ENCODE results near the gene CBR3. TPM values are rescaled to one million over a fixed set of nuclear protein-coding genes. Genes with fewer than 3 reads are reported as not detected.

Gene CBR3
- total RNA-seq, 1 experiment from 2014 or later = 20.1 TPM

- TF ChIP-seq EZH2 (IDR thresholded peaks at IDR 0.05; ENCODE audit: low read depth) (no peak), CTCF (conservative IDR thresholded peaks at IDR 0.05) (no peak)
- BruUV-seq (replicated peaks) = no TSS peak
- DNase-seq = no peak
- Histone ChIP-seq H3K4me1 (replicated peaks; ENCODE audit: insufficient read depth) (no peaks in the 10 kb centered on the region), H3F3A (ENCODE audit: insufficient read depth, low read depth) (no peaks in the 10 kb centered on the region), H4K20me1 (ENCODE audit: insufficient read depth) (no peaks in the 10 kb centered on the region), H3K79me2 (ENCODE audit: low read depth) (no peaks in the 10 kb centered on the region), H3K9me3 (ENCODE audit: insufficient read depth, low read depth) (no peaks in the 10 kb centered on the region), H3K27ac (no peak overlapping the region), H3K27me3 (ENCODE audit: insufficient read depth, low read depth) (no peaks in the 10 kb centered on the region), H2AFZ (no peak overlapping the region), H3K9me2 (ENCODE audit: insufficient read depth) (no peaks in the 10 kb centered on the region), H3K36me3 (ENCODE audit: low read depth) (no peaks in the 10 kb centered on the region), H3K4me2 (no peak overlapping the region), H3K4me3 (no peak overlapping the region)
- ChIA-PET CTCF (no interaction called here), POLR2A (ENCODE audit: unreplicated experiment) (no interaction called here)
- intact Hi-C loops (cut with micrococcal nuclease; ENCODE audit: unreplicated experiment) = no loop called here
Observed at GRCh38 chr21:36147911-36148310, 13.0 kb downstream of the CBR3 start.

GRCh38 chr21:36148886-36149285 lies 14.0 kb downstream of the CBR3 start:
- Histone ChIP-seq H3K36me3 (ENCODE audit: low read depth) (no peaks in the 10 kb centered on the region), H3K4me2 (no peak overlapping the region), H2AFZ (no peak overlapping the region), H3K9me2 (ENCODE audit: insufficient read depth) (no peaks in the 10 kb centered on the region), H3F3A (ENCODE audit: insufficient read depth, low read depth) (no peaks in the 10 kb centered on the region), H3K79me2 (ENCODE audit: low read depth) (no peaks in the 10 kb centered on the region), H3K4me3 (no peak overlapping the region), H3K4me1 (replicated peaks; ENCODE audit: insufficient read depth) (no peaks in the 10 kb centered on the region), H3K27me3 (ENCODE audit: insufficient read depth, low read depth) (no peaks in the 10 kb centered on the region), H3K9me3 (ENCODE audit: insufficient read depth, low read depth) (no peaks in the 10 kb centered on the region), H4K20me1 (ENCODE audit: insufficient read depth) (no peaks in the 10 kb centered on the region), H3K27ac (no peak overlapping the region)
- no TSS peak for BruUV-seq (replicated peaks)
- CTCF ChIA-PET = no interaction called here
- DNase-seq = no peak
- no peak for TF ChIP-seq EZH2 (IDR thresholded peaks at IDR 0.05; ENCODE audit: low read depth)
- TF ChIP-seq CTCF (conservative IDR thresholded peaks at IDR 0.05) = no peak
- intact Hi-C loops (cut with micrococcal nuclease; ENCODE audit: unreplicated experiment) = no loop called here
- POLR2A ChIA-PET (ENCODE audit: unreplicated experiment) = no interaction called here

- ChIA-PET CTCF (interaction anchor here (0.7 kb wide), 2 partner anchors 315 to 1879 kb away, joined by 3 read pairs; no protein-coding TSS in a partner anchor), POLR2A (ENCODE audit: unreplicated experiment) (interaction anchor here (0.8 kb wide), 1 partner anchor 860 kb away, joined by 12 read pairs; no protein-coding TSS in a partner anchor)
- no peaks in the 10 kb centered on the region for H3K9me2 ChIP-seq (ENCODE audit: insufficient read depth)
- no peak for DNase-seq
- H3F3A ChIP-seq (ENCODE audit: insufficient read depth, low read depth) = no peaks in the 10 kb centered on the region; the same call in 1 of the 2 replicates
- H2AFZ ChIP-seq = no peak overlapping the region
- no TSS peak for BruUV-seq (replicated peaks)
- H4K20me1 ChIP-seq (ENCODE audit: insufficient read depth) = no peaks in the 10 kb centered on the region
- no peaks in the 10 kb centered on the region for H3K79me2 ChIP-seq (ENCODE audit: low read depth)
- no peak for TF ChIP-seq CTCF (conservative IDR thresholded peaks at IDR 0.05)
- no peak for TF ChIP-seq EZH2 (IDR thresholded peaks at IDR 0.05; ENCODE audit: low read depth)
- intact Hi-C loops (cut with micrococcal nuclease; ENCODE audit: unreplicated experiment) = no loop called here
- H3K27ac ChIP-seq = no peak overlapping the region
- H3K36me3 ChIP-seq (ENCODE audit: low read depth) = no peaks in the 10 kb centered on the region
- no peaks in the 10 kb centered on the region for H3K9me3 ChIP-seq (ENCODE audit: insufficient read depth, low read depth)
- H3K4me1 ChIP-seq (replicated peaks; ENCODE audit: insufficient read depth) = peaks cover 2% of the 10 kb centered on the region
- no peak overlapping the region for H3K4me2 ChIP-seq
- no peak overlapping the region for H3K4me3 ChIP-seq
- no peaks in the 10 kb centered on the region for H3K27me3 ChIP-seq (ENCODE audit: insufficient read depth, low read depth)
Observed at GRCh38 chr21:36149788-36150711, 15.2 kb downstream of the CBR3 start.

All from PC-9 (cell line).